H1 (cell line): ENCODE results near the gene NAE1. TPM values are rescaled to one million over a fixed set of nuclear protein-coding genes. Genes with fewer than 3 reads are reported as not detected.

Experiments used
- CHD7 ChIP-seq: fragments of 300-600 bp; sonication (generic); IDR thresholded peaks from 2 replicates; pipeline ENCODE4 v1.7.1; 2012; ENCODE audit warnings: low read length, moderate library complexity, mild to moderate bottlenecking, inconsistent platforms; ENCODE audit not compliant: insufficient replicate concordance
- GTF2F1 ChIP-seq: IDR thresholded peaks from 2 replicates; pipeline ENCODE4 v1.6.1; 2012; ENCODE audit warnings: low read depth, low read length, improper control_type of control experiment, borderline replicate concordance
- KDM1A ChIP-seq: fragments of 200-600, 300-600 bp; sonication (generic); IDR thresholded peaks from 2 replicates; pipeline ENCODE4 v1.7.1; 2016; ENCODE audit warnings: mild to moderate bottlenecking, low read length, borderline replicate concordance
- RFX5 ChIP-seq: IDR thresholded peaks from 2 replicates; pipeline ENCODE4 v1.6.1; 2011; ENCODE audit warnings: low read depth, low read length, improper control_type of control experiment, borderline replicate concordance
- SIN3A ChIP-seq, 2 experiments: IDR thresholded peaks in 1 of 2; conservative IDR thresholded peaks in 1 of 2; 2 replicates each; pipeline ENCODE4 v1.6.1; 2011 to 2012; ENCODE audit warnings: low read length in 2 of 2, improper control_type of control experiment in 1 of 2, low read depth in 1 of 2, mild to moderate bottlenecking in 1 of 2
- SP4 ChIP-seq: IDR thresholded peaks from 2 replicates; pipeline ENCODE4 v1.6.1; 2012; ENCODE audit warnings: low read length, inconsistent platforms
- SRF ChIP-seq: IDR thresholded peaks from 2 replicates; pipeline ENCODE4 v1.6.1; 2011; ENCODE audit warnings: mild to moderate bottlenecking, low read depth, low read length, moderate library complexity
- TCF12 ChIP-seq: IDR thresholded peaks from 2 replicates; pipeline ENCODE4 v1.6.1; 2011; ENCODE audit warnings: low read depth, mild to moderate bottlenecking, low read length
- polyA plus RNA-seq, 7 experiments: library from polyadenylated mRNA; depleted of rRNA in 3 of 7; stranded (reverse) in 5 of 7; unstranded in 2 of 7; fragments of >200 nt in 5 of 7; fragments of 200-250 nt in 2 of 7; gene quantifications; 1 replicate in 5 of 7; 2 replicates in 1 of 7; 4 replicates in 1 of 7; pipeline versions ENCODE4 v1.2.1 to v1.2.3, GENCODE V29; 2011 to 2013; ENCODE audit warnings: missing spikeins in 2 of 7, mixed read lengths in 2 of 7
- total RNA-seq: library from RNA; stranded (reverse); fragmentation: NEBNext Ultra II Directional; extraction: Animal tissue kit (Norgen Biotek cat#: 25700); gene quantifications from 2 replicates; pipeline ENCODE4 v1.2.1, GENCODE V29; 2021

The NAE1 gene
- total and polyA plus RNA-seq, 2 of the 8 experiments (the other 6 are each of a cell fraction or from before 2014, with no cell fraction given): 66.6 to 155 TPM

GRCh38 chr16:66752958-66753357 lies 77.8 kb downstream of the NAE1 start (continued):
- TF ChIP-seq CHD7: no peak
- no peak for TF ChIP-seq GTF2F1
- TF ChIP-seq RFX5: no peak
- TF ChIP-seq SP4: no peak
- no peak for TF ChIP-seq SRF
- TF ChIP-seq SIN3A (conservative IDR thresholded peaks at IDR 0.05 in 1 of 2, IDR thresholded peaks at IDR 0.05 in 1 of 2; ENCODE audit: low read depth in 1 of 2, low read length in 2 of 2): no peak
- no peak for TF ChIP-seq KDM1A
- no peak for TF ChIP-seq TCF12
